ENCODE results near the gene FAM89A. TPM values are rescaled to one million over a fixed set of nuclear protein-coding genes. Genes with fewer than 3 reads are reported as not detected.

The FAM89A gene
- total RNA-seq, 1 donor from 2014 or later, result 48.0 TPM

DNA sequence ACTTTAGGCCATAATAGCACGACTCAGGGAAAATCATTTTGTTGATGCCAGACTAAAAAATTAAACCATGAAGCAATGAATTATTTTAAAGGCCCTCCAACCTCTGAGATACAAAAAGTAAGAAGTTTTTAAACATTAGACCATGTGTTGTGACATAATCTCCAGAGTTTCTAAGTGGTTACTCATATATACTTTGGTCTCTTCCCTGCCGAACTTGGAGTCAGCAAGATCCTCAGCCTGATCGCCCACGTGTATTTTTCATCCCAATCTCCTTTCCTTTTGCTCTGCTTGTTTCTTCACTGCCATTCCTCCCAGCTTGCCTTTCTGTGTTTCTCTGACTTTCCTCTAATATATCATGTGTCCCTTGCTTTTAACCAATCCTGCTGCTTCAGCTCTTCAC is 57.4 kb downstream of the FAM89A start:
- no peak for TF ChIP-seq CTCF (IDR thresholded peaks at IDR 0.05; ENCODE audit: unreplicated experiment)
- DNase-seq (ENCODE audit: low spot score), result no peak
- Mint-ChIP-seq H3K27me3 (ENCODE audit: unreplicated experiment) (peaks cover 12% of the 10 kb centered on the region), H3K4me3 (ENCODE audit: unreplicated experiment) (no peak overlapping the region), H3K27ac (ENCODE audit: unreplicated experiment) (no peak overlapping the region), H3K9me3 (ENCODE audit: unreplicated experiment) (no peaks in the 10 kb centered on the region), H3K4me1 (ENCODE audit: unreplicated experiment) (peaks cover 32% of the 10 kb centered on the region), H3K36me3 (ENCODE audit: low read depth, unreplicated experiment) (peaks cover 8% of the 10 kb centered on the region)

GRCh38 chr1:230979952-230980351 is 60.1 kb downstream of the FAM89A start:
- peaks cover 48% of the 10 kb centered on the region for H3K4me1 Mint-ChIP-seq (ENCODE audit: unreplicated experiment)
- no peak overlapping the region for H3K27ac Mint-ChIP-seq (ENCODE audit: unreplicated experiment)
- no peak for DNase-seq (ENCODE audit: low spot score)
- TF ChIP-seq CTCF (IDR thresholded peaks at IDR 0.05; ENCODE audit: unreplicated experiment), result no peak
- H3K4me3 Mint-ChIP-seq (ENCODE audit: unreplicated experiment), result peak overlapping the region; percentile 98
- H3K27me3 Mint-ChIP-seq (ENCODE audit: unreplicated experiment), result peaks cover 9% of the 10 kb centered on the region
- no peaks in the 10 kb centered on the region for H3K9me3 Mint-ChIP-seq (ENCODE audit: unreplicated experiment)
- H3K36me3 Mint-ChIP-seq (ENCODE audit: low read depth, unreplicated experiment), result peaks cover 15% of the 10 kb centered on the region

GRCh38 chr1:230979389-230979716 is 60.7 kb downstream of the FAM89A start:
- Mint-ChIP-seq H3K36me3 (ENCODE audit: low read depth, unreplicated experiment) (peaks cover 15% of the 10 kb centered on the region), H3K4me1 (ENCODE audit: unreplicated experiment) (peaks cover 43% of the 10 kb centered on the region), H3K27ac (ENCODE audit: unreplicated experiment) (peak overlapping the region; percentile 54), H3K27me3 (ENCODE audit: unreplicated experiment) (peaks cover 8% of the 10 kb centered on the region), H3K4me3 (ENCODE audit: unreplicated experiment) (peak overlapping the region; percentile 98), H3K9me3 (ENCODE audit: unreplicated experiment) (no peaks in the 10 kb centered on the region)
- TF ChIP-seq CTCF (IDR thresholded peaks at IDR 0.05; ENCODE audit: unreplicated experiment), result no peak
- no peak for DNase-seq (ENCODE audit: low spot score)

DNA sequence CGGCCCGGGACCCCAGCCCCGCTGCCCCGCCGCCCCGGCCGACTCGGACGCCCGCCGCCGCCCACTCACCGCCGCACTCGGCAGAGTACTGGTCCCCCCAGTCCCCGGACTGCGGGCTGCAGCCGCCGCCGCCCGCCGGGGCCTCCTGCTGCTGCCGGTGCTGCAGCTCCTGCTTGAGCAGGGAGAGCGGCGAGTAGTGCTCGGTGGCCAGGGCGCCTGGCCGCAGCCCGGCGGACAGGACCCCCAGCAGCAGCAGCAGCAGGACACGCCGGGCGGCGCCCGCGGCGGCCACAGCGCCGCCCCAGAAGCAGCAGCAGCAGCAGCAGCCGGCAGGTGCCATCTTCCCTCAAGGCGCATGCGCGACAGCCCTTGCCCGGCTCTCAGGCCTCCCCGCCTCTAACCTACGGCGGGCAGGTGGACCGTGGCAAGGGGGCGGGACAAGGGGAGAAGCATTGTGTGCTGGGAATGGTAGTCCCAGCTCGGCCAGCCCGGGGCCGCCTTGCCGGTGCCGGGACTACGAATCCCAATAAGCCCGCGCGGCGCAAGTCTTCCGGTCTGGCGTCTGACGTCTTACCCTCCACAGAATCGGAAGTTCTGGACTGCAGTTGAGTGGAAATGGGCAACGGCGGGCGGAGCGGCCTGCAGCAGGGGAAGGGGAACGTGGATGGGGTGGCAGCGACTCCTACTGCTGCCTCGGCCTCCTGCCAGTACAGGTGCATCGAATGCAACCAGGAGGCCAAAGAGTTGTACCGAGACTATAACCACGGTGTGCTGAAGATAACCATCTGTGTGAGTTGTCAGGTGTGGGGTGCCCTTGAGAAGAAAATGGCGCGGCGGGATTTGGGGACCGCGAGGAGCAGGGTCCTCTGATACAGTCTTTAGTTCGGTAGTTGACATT is 61.3 kb downstream of the FAM89A start, which contains the start of the genes ARV1 and TTC13:
Gene ARV1 (plus strand): TSS at position 604 of the 898 bp plus-strand sequence. CDS start 12 bp downstream, at position 616.
Gene TTC13 (minus strand): TSS at position 371 of the 898 bp plus-strand sequence. CDS start 31 bp downstream, at position 340.
- TF ChIP-seq CTCF (IDR thresholded peaks at IDR 0.05; ENCODE audit: unreplicated experiment), result no peak
- peak; percentile 96 for DNase-seq (ENCODE audit: low spot score)
- Mint-ChIP-seq H3K9me3 (ENCODE audit: unreplicated experiment) (no peaks in the 10 kb centered on the region), H3K36me3 (ENCODE audit: low read depth, unreplicated experiment) (peaks cover 8% of the 10 kb centered on the region), H3K4me3 (ENCODE audit: unreplicated experiment) (peak within 1 kb of the TSS; percentile 98), H3K27me3 (ENCODE audit: unreplicated experiment) (peaks cover 6% of the 10 kb centered on the region), H3K27ac (ENCODE audit: unreplicated experiment) (peak within 1 kb of the TSS; percentile 97), H3K4me1 (ENCODE audit: unreplicated experiment) (peaks cover 42% of the 10 kb centered on the region)
